H54 (cell line): ENCODE results near the gene FLNC.

Experiments used
- DNase-seq: peaks from one replicate; pipeline ENCODE4 v3.0.0; 2011; ENCODE audit warnings: low spot score, mixed read lengths; ENCODE audit not compliant: insufficient read length
- FAIRE-seq: peaks from 3 replicates; lab custom pipeline; 2011; peaks lifted over from hg19 to GRCh38; lab: Jason Lieb, UNC
- POLR2A ChIP-seq: IDR thresholded peaks from 2 replicates; pipeline ENCODE4 v1.6.1; 2011; ENCODE audit warnings: low read depth, mild to moderate bottlenecking, low read length

The FLNC gene

GRCh38 chr7:128793181-128793547, 37.0 kb upstream of the FLNC start:
- FAIRE-seq, result no peak
- no peak for TF ChIP-seq POLR2A
- DNase-seq, result no peak

DNA sequence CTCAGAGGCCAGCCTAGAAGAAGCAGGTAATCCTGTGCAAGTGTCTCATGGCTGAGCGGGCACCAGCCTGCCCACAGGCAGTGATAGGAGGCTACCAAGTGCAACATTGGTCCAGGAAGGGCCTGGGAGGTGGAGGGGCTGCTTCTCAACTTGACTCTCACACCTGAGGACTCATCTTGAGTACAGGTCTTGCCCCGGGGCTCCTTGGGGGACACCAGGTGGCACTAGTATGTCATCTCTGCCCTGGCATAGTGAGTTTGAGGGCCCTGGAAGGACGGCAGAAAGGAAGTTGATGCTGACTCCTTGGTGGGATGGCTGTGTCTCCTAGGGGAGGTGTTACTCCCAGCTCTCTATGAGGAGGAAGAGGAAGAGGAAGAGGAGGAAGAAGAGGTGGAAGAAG, 36.2 kb upstream of the FLNC start:
- DNase-seq, result no peak
- no peak for FAIRE-seq
- no peak for TF ChIP-seq POLR2A

GRCh38 chr7:128794436-128794835, 35.8 kb upstream of the FLNC start:
- FAIRE-seq (no peak), DNase-seq (no peak)
- no peak for TF ChIP-seq POLR2A

DNA sequence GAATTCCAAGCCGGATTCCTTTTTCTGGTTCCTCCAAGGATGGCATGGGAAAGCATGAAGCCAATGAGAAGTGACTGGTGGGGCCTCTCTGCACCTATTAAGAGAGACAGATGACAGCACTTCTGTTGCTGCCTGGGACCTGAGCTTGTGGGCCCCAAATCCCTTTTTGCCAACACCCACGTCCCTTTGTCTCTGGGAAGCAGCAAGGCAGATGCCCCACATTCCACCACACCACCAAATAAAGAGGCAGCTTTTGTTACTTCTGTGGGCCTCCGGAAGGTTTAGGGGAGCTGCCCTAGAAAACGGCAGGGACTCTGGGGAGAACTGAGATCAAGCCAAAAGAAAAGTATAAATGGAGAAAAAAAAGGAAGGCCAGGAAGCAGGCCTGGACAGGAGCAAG, 35.1 kb upstream of the FLNC start:
- FAIRE-seq, result no peak
- no peak for TF ChIP-seq POLR2A
- DNase-seq, result no peak

GRCh38 chr7:128796327-128796726, 33.9 kb upstream of the FLNC start:
- DNase-seq (peak; percentile 34), FAIRE-seq (no peak)
- TF ChIP-seq POLR2A, result no peak

DNA sequence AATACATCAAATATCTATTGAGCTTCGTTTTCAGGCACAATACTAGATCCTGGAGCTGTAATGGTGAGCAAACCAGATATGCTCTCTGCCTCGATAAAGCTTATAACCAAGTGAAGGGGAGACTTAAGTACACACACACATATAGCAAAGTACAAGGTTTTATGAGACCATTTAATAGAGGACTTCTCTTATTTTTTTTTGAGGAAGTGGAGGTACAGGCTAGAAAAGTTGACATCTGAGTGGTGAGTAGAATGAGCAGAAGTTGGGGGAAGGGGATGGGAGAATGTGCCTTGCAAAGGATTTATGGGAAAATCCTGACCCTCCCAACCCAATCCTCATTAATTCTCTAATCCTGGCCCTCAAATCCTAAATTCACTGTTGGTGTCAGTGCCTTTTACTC, 30.8 kb upstream of the FLNC start:
- TF ChIP-seq POLR2A, result no peak
- FAIRE-seq (no peak), DNase-seq (no peak)

- no peak for DNase-seq
- TF ChIP-seq POLR2A, result no peak
- no peak for FAIRE-seq
These were observed 29.6 kb upstream of the FLNC start for GRCh38 chr7:128800567-128800966.

DNA sequence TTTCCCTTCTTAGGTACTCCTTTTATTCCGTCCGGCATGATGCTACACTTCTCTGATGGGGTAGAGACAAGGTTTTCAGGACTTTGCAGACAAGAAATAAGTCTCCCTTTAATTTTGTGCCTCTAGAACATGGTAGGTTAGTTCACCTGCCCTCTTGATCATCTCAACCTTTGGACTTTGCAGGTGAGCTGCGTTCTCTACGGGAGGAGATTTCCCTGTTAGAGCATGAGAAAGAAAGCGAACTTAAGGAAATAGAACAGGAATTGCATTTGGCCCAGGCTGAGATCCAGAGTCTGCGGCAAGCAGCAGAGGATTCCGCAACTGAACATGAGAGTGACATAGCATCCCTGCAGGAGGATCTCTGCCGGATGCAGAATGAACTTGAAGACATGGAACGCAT, 29.2 kb upstream of the FLNC start:
- no peak for TF ChIP-seq POLR2A
- FAIRE-seq (no peak), DNase-seq (no peak)

- FAIRE-seq, result no peak
- TF ChIP-seq POLR2A, result no peak
- DNase-seq, result no peak
These were observed 28.4 kb upstream of the FLNC start for GRCh38 chr7:128801667-128802418.

DNA sequence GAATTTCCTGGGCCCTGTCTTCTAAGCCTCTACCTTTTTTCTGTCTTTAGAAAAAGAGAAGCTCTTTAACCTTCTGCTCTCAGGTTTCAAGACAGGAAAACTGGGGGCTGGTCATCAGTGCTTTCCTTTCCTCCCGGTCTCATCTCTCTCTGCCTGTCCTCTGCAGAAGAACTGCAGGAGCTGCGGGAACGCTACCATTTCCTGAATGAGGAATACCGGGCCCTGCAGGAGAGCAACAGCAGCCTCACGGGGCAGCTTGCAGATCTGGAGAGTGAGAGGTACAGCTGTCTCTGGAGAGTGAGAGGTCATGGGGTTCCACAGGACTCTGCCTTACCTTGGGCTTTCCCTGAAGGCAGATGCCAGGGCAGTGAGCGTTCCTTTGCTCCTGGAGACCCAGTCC, 25.7 kb upstream of the FLNC start:
- FAIRE-seq, result no peak
- no peak for TF ChIP-seq POLR2A
- no peak for DNase-seq

DNA sequence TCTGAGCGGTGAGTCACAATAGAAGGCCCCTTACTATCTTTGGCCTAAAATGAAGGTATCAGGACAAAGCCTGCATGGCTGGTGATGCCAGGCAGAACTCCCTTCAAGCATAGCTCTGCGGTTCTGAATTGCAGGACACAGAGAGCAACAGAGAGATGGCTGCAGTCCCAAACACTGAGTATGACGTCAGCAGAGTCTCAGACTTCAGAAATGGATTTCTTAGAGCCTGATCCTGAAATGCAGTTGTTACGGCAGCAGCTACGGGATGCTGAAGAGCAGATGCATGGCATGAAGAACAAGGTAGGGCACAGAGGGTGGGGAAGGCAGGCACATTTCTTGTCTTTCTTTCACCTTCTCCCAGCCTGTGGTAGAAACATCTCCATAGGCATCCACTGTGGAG, 25.0 kb upstream of the FLNC start:
- DNase-seq, result no peak
- FAIRE-seq, result no peak
- no peak for TF ChIP-seq POLR2A

DNA sequence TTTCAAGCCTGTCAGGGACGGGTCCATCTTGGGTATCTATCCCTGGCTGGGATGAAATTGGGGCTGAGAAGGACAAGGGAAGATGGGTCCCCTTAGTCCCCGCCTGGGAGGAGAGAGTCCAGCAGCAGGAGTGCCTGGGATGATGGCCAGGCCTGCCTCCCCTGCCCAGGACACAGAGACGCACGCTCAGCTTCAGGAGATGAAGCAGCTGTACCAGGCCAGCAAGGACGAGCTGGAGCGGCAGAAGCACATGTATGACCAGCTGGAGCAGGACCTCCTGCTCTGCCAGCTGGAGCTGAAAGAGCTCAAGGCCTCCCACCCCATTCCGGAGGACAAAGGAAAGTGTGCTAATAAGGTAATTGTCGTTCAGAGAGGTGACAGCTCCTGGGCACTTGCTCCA, 23.0 kb upstream of the FLNC start:
- DNase-seq, result no peak
- no peak for TF ChIP-seq POLR2A
- FAIRE-seq, result no peak

GRCh38 chr7:128809363-128809762, 20.8 kb upstream of the FLNC start:
- FAIRE-seq (no peak), DNase-seq (no peak)
- TF ChIP-seq POLR2A, result no peak

GRCh38 chr7:128810473-128810872, 19.7 kb upstream of the FLNC start:
- no peak for FAIRE-seq
- TF ChIP-seq POLR2A, result no peak
- no peak for DNase-seq

GRCh38 chr7:128810997-128811396, 19.2 kb upstream of the FLNC start:
- TF ChIP-seq POLR2A, result no peak
- no peak for FAIRE-seq
- DNase-seq, result no peak

GRCh38 chr7:128811631-128812430, 18.4 kb upstream of the FLNC start:
- DNase-seq, result no peak
- no peak for TF ChIP-seq POLR2A

More at GRCh38 chr7:128811631-128812430, 18.4 kb upstream of the FLNC start:
- FAIRE-seq, result no peak
